Right hindlimb (tissue), 1 donor: ENCODE results near the gene VASH2.
A peak's percentile ranks its signal among the peaks of the same experiment; 100 is the strongest.

Experiments used
- DNase-seq: peaks from one replicate; pipeline ENCODE4 v3.0.0-alpha.2; 2018

Gene VASH2

GRCh38 chr1:212933815-212934471 lies 16.4 kb upstream of the VASH2 start:
- DNase-seq: no peak

GRCh38 chr1:212935387-212935981 lies 14.9 kb upstream of the VASH2 start:
- DNase-seq: no peak

- DNase-seq: no peak
Measured at GRCh38 chr1:212937034-212937433, 13.3 kb upstream of the VASH2 start.

- no peak for DNase-seq
Measured at GRCh38 chr1:212938846-212939245, 11.5 kb upstream of the VASH2 start.

GRCh38 chr1:212941452-212941851 lies 8.9 kb upstream of the VASH2 start:
- no peak for DNase-seq

- no peak for DNase-seq
Measured at GRCh38 chr1:212942679-212943392, 7.5 kb upstream of the VASH2 start.

GRCh38 chr1:212943393-212943710 lies 7.0 kb upstream of the VASH2 start:
- no peak for DNase-seq

- DNase-seq: no peak
Measured at GRCh38 chr1:212944229-212944901, 6.0 kb upstream of the VASH2 start.

GRCh38 chr1:212945056-212945455 lies 5.3 kb upstream of the VASH2 start:
- DNase-seq: no peak

GRCh38 chr1:212945463-212946160 lies 4.7 kb upstream of the VASH2 start:
- no peak for DNase-seq

GRCh38 chr1:212946872-212947271 lies 3.5 kb upstream of the VASH2 start:
- no peak for DNase-seq

- DNase-seq: no peak
Measured at GRCh38 chr1:212949771-212950170, 570 bp upstream of the VASH2 start.

GRCh38 chr1:212951126-212951946 lies 995 bp downstream of the VASH2 start:
- peak; percentile 46 for DNase-seq

- no peak for DNase-seq
Measured at GRCh38 chr1:212951947-212952640, 1.8 kb downstream of the VASH2 start.

GRCh38 chr1:212952641-212952976 lies 2.3 kb downstream of the VASH2 start:
- DNase-seq: peak; percentile 67

- DNase-seq: no peak
Measured at GRCh38 chr1:212953321-212953720, 3.0 kb downstream of the VASH2 start.

GRCh38 chr1:212954514-212954913 lies 4.2 kb downstream of the VASH2 start:
- no peak for DNase-seq

GRCh38 chr1:212955098-212955497 lies 4.8 kb downstream of the VASH2 start:
- no peak for DNase-seq

GRCh38 chr1:212955961-212956620 lies 5.8 kb downstream of the VASH2 start:
- no peak for DNase-seq

- no peak for DNase-seq
Measured at GRCh38 chr1:212957546-212957945, 7.2 kb downstream of the VASH2 start.

- DNase-seq: peak; percentile 75
Measured at GRCh38 chr1:212958175-212958574, 7.8 kb downstream of the VASH2 start.
